Esophagus squamous epithelium (tissue), 4 donors: ENCODE results near the gene CARF.

Source experiments
- CTCF ChIP-seq, 6 experiments: fragments of 450-650 bp in 4 of 6; fragments of 200-600 bp in 2 of 6; sonication (generic) in 2 of 6; IDR thresholded peaks; one replicate each; pipeline ENCODE4 v1.5.1; 2016 to 2019; ENCODE audit warnings: antibody characterized with exemption in 6 of 6, mild to moderate bottlenecking in 4 of 6, moderate library complexity in 4 of 6
- POLR2A ChIP-seq, 4 donors: fragments of 450-650 bp; IDR thresholded peaks; one replicate each; pipeline ENCODE4 v1.6.1; 2017; ENCODE audit warnings: antibody characterized with exemption in 4 of 4, mild to moderate bottlenecking in 4 of 4, moderate library complexity in 3 of 4

- TF ChIP-seq CTCF (IDR thresholded peaks at IDR 0.05) (no peak), POLR2A (IDR thresholded peaks at IDR 0.05) (no peak)
Measured at GRCh38 chr2:202965810-202966460, 53.9 kb downstream of the CARF start.
